Right cardiac atrium (tissue), 5 donors: Measurements from ENCODE around the gene TTC17. TPM values are rescaled to one million over a fixed set of nuclear protein-coding genes. Genes with fewer than 3 reads are reported as not detected.
"Not testable (repeated sequence)": the region's sequence is repeated elsewhere in the genome, so short reads cannot be mapped to it uniquely, and the experiment has no call there.

Experiments used
- ATAC-seq, 2 donors: fragments of 200-7000 bp; cut with Tn5 transposase; one replicate each; pipeline versions ENCODE4 v1.8.0 to v1.9.1; 2020; ENCODE audit warnings: moderate library complexity in 2 of 2, mild to moderate bottlenecking in 1 of 2
- DNase-seq, 3 donors: peaks; one replicate each; pipeline ENCODE4 v3.0.0-alpha.2; 2020
- H3K27ac ChIP-seq: one replicate; pipeline ENCODE4 v1.5.1; 2013; ENCODE audit warnings: mild to moderate bottlenecking, low read length, control low read depth, moderate library complexity
- H3K27me3 ChIP-seq: one replicate; pipeline ENCODE4 v1.6.1; 2013; ENCODE audit not compliant: control insufficient read depth, insufficient read depth
- H3K4me1 ChIP-seq: one replicate; pipeline ENCODE4 v1.6.1; 2013; ENCODE audit warnings: low read length; ENCODE audit not compliant: control insufficient read depth, insufficient read depth
- H3K4me3 ChIP-seq: one replicate; pipeline ENCODE4 v1.5.1; 2013; ENCODE audit warnings: low read length, control low read depth
- H3K9me3 ChIP-seq: one replicate; pipeline ENCODE4 v1.6.1; 2013; ENCODE audit warnings: low read length; ENCODE audit not compliant: control insufficient read depth
- WGBS: extraction: QIAGEN DNeasy Blood & Tissue Kit; methylation state at CpG from one replicate; pipeline ENCODE4 v1.1.7; 2013; 5-methylcytosine and 5-hydroxymethylcytosine counted together
- intact Hi-C, 4 donors: fragments of 100-400 bp; cut with DNase I; formaldehyde crosslinking; loops; one replicate each; pipeline versions ENCODE4 v1.11.0 to v1.14.0; 2022 to 2023
- long read RNA-seq, 4 donors: library from polyadenylated mRNA; unstranded; transcript quantifications; one replicate each; pipeline ENCODE4 v2.0.0, GENCODE V29; 2020 to 2021
- polyA plus RNA-seq: library from polyadenylated mRNA; stranded (reverse); fragments of 200-250 nt; gene quantifications from one replicate; pipeline ENCODE4 v1.2.3, GENCODE V29; 2013
- total RNA-seq, 4 donors: library from RNA; stranded (reverse); fragmentation: NEBNext Ultra II Directional; extraction: Animal tissue kit (Norgen Biotek cat#: 25700); gene quantifications; one replicate each; pipeline ENCODE4 v1.2.1, GENCODE V29; 2021
- donor health status: healthy with polysubstance abuse.
- donor health status: DM: no; HTN: yes; CAD: no.
- donor health status: DM: no; HTN: no; CAD: no.
- donor health status: DM: no; HTN: yes; CAD: no; lungs with severe emphysema.
- donor health status: DM: yes; HTN: yes; CAD: no.

Gene TTC17, protein sequence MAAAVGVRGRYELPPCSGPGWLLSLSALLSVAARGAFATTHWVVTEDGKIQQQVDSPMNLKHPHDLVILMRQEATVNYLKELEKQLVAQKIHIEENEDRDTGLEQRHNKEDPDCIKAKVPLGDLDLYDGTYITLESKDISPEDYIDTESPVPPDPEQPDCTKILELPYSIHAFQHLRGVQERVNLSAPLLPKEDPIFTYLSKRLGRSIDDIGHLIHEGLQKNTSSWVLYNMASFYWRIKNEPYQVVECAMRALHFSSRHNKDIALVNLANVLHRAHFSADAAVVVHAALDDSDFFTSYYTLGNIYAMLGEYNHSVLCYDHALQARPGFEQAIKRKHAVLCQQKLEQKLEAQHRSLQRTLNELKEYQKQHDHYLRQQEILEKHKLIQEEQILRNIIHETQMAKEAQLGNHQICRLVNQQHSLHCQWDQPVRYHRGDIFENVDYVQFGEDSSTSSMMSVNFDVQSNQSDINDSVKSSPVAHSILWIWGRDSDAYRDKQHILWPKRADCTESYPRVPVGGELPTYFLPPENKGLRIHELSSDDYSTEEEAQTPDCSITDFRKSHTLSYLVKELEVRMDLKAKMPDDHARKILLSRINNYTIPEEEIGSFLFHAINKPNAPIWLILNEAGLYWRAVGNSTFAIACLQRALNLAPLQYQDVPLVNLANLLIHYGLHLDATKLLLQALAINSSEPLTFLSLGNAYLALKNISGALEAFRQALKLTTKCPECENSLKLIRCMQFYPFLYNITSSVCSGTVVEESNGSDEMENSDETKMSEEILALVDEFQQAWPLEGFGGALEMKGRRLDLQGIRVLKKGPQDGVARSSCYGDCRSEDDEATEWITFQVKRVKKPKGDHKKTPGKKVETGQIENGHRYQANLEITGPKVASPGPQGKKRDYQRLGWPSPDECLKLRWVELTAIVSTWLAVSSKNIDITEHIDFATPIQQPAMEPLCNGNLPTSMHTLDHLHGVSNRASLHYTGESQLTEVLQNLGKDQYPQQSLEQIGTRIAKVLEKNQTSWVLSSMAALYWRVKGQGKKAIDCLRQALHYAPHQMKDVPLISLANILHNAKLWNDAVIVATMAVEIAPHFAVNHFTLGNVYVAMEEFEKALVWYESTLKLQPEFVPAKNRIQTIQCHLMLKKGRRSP
- 10 to 100 TPM; 32.8 to 42.8 (median 36.4) TPM for total RNA-seq
- polyA plus RNA-seq: 23.4 TPM
- long read RNA-seq, donor 1, full-length matches to known transcripts: 20 of 162 reads
- long read RNA-seq, donor 1, partial matches to known transcripts: 21 of 162 reads
- long read RNA-seq, donor 1, other reads (novel, unspliced or antisense): 121 of 162 reads
- long read RNA-seq, donor 2, full-length matches to known transcripts: 8 of 39 reads
- long read RNA-seq, donor 2, partial matches to known transcripts: 2 of 39 reads
- long read RNA-seq, donor 2, other reads (novel, unspliced or antisense): 29 of 39 reads
- long read RNA-seq, donor 3, full-length matches to known transcripts: 95 of 355 reads
- long read RNA-seq, donor 3, partial matches to known transcripts: 47 of 355 reads
- long read RNA-seq, donor 3, other reads (novel, unspliced or antisense): 213 of 355 reads
- long read RNA-seq, donor 4, full-length matches to known transcripts: 11 of 35 reads
- long read RNA-seq, donor 4, partial matches to known transcripts: 6 of 35 reads
- long read RNA-seq, donor 4, other reads (novel, unspliced or antisense): 18 of 35 reads

DNA sequence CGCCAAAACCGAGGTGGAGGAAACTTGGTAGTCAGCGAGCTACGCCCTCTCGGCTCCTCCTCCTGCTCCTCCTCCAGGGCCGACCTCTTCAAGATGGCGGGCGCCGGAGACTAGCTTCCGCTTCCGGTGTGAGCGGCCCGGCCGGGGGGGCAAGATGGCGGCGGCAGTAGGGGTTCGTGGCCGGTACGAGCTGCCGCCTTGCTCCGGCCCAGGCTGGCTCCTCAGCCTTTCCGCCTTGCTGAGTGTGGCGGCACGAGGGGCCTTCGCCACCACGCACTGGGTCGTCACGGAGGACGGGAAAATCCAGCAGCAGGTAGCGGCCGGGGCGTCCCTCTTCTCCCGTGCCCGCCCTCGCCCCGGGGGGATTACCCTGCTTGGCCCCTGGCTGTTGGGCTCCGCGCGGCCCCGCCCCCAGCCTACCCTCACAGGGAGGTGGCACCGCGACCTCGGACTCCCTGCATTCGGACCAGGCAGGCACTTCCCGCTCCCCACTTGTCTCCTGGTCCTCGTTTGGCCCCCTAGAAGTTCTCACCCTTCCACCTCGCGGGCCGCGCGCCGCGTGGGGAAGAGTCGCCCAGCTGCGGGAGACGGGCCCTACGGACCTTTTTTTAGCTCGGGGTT is at the start of gene TTC17:
Gene TTC17 (plus strand): TSS at position 120 of the 621 bp plus-strand sequence. CDS start 35 bp downstream, at position 155.
- peak within 1 kb of the TSS; percentile 86 for H3K4me3 ChIP-seq
- DNase-seq (peak; percentile 96 to 98 (median 97)), ATAC-seq (peak; percentile 100)
- WGBS: under 1% methylated on average over 58 of the region's 58 CpGs
- H3K4me1 ChIP-seq: no peaks in the 10 kb centered on the region
- intact Hi-C loops: no loop called here
- H3K27me3 ChIP-seq: no peaks in the 10 kb centered on the region
- no peaks in the 10 kb centered on the region for H3K9me3 ChIP-seq
- peak within 1 kb of the TSS; percentile 82 for H3K27ac ChIP-seq

DNA sequence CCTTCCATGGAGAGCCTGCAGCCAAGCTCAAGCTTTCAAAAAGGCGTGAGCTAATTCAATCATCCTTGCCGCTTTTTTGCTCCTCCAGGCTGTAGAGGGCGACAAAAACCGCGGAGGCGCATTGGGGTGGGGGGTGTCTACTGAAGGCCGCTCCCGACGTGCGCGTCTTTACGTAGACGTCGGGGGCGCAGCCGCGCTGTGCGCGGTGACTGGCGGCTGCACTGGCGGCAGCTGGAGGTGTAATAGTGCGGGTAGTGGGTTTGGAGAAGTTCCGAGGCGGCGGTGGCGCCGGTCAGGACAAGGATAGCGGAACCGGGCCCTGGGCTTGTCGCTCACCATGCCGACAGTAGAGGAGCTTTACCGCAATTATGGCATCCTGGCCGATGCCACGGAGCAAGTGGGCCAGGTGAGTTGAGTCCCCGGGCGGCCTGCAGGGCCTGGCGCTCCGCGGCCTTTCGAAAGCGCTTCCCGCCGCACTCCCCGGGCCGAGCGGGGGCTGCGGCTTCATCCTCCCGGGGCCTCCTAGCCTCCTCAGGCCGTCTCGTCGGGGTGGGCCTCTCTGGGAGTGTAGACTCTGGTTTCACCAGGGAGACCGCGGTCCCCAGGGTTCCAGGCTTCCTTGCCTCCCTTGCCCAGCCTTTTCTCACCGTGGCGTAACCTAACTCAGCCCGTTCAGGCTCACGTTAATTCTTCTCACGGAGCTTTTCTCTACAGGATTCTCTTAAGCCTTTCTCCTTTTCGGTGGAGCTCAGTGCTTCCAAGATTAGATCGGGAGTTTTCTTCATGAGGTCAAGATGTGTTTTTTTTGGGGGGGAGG is 46.7 kb upstream of the TTC17 start, which contains the start of gene API5:
Gene API5 (plus strand): TSS at position 206 of the 817 bp plus-strand sequence. CDS start 132 bp downstream, at position 338.
- Histone ChIP-seq H3K4me1 (no peaks in the 10 kb centered on the region), H3K9me3 (no peaks in the 10 kb centered on the region), H3K27me3 (no peaks in the 10 kb centered on the region), H3K4me3 (peak within 1 kb of the TSS; percentile 67), H3K27ac (peak within 1 kb of the TSS; percentile 42)
- intact Hi-C loops: no loop called here
- ATAC-seq: peak; percentile 100
- DNase-seq: peak; percentile 93 to 96 (median 95)
- WGBS: under 1% methylated on average over 60 of the region's 60 CpGs

DNA sequence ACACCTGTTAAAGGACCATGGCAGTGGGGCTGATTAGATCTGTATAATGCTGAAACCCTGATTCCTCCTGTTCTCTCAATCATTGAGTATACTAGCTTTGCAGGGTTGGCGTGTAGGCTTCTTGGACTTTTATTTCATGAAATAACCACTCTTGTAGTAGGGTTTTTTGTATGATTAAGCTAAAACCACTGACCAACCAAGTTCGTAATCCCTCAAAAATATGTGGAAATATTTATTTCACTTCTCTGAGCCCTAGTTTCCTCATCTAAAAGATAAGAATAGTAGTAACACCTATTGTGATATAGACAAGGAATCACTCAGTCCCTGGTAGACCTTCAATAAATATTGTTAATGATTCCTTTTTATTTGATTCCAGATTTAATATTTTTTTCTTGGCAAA is 42.8 kb upstream of the TTC17 start:
- intact Hi-C loops: no loop called here
- DNase-seq: no peak
- Histone ChIP-seq H3K9me3 (no peaks in the 10 kb centered on the region), H3K4me3 (no peak overlapping the region), H3K4me1 (no peaks in the 10 kb centered on the region), H3K27me3 (no peaks in the 10 kb centered on the region), H3K27ac (no peak overlapping the region)
- ATAC-seq: no peak
- WGBS: 88% methylated on average over 2 of the region's 2 CpGs

DNA sequence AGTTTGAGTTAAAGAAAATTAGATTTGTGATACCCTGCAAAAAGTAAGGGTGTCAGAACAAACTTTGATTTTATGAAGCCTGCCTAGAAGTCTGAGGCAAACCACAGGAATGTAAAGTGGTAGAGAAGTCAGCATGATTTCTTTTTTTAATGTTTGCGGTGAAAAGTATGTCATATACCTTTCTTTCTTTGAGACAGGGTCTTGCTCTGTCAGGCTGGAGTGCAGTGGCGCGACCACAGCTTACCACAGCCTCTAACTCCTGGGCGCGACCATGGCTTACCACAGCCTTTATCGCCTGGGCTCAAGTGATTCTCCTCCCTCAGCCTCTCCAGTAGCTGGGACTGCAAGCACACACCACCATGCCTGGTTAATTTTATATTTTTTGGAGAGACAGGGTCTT is 42.3 kb upstream of the TTC17 start:
- DNase-seq (no peak), ATAC-seq (no peak)
- intact Hi-C loops: no loop called here
- H3K4me3 ChIP-seq: no peak overlapping the region
- no peak overlapping the region for H3K27ac ChIP-seq
- H3K27me3 ChIP-seq: no peaks in the 10 kb centered on the region
- WGBS: 96% methylated on average over 6 of the region's 6 CpGs
- no peaks in the 10 kb centered on the region for H3K4me1 ChIP-seq
- H3K9me3 ChIP-seq: no peaks in the 10 kb centered on the region

DNA sequence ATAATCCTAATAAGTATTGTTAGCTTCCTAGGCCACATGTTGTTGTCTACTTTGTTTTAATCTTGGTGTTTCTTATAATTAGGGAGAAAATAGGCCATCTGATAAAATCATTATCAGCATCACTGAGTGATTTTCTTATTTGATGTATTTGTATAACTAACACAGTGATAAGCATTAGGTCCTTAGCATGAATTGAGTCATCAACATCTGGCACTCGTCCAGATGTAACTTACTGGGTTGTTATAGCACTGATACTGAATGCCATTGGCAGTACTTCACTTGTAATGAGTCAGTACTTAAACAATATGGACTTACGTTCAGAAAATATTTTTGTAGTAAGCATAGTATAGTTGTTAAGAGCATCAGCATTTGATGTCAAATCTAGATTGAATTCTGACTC is 30.7 kb upstream of the TTC17 start:
- H3K4me3 ChIP-seq: no peak overlapping the region
- no peaks in the 10 kb centered on the region for H3K4me1 ChIP-seq
- WGBS: 45% methylated on average over 2 of the region's 2 CpGs
- DNase-seq (no peak), ATAC-seq (no peak)
- H3K27me3 ChIP-seq: no peaks in the 10 kb centered on the region
- intact Hi-C loops: no loop called here
- H3K9me3 ChIP-seq: no peaks in the 10 kb centered on the region
- no peak overlapping the region for H3K27ac ChIP-seq

DNA sequence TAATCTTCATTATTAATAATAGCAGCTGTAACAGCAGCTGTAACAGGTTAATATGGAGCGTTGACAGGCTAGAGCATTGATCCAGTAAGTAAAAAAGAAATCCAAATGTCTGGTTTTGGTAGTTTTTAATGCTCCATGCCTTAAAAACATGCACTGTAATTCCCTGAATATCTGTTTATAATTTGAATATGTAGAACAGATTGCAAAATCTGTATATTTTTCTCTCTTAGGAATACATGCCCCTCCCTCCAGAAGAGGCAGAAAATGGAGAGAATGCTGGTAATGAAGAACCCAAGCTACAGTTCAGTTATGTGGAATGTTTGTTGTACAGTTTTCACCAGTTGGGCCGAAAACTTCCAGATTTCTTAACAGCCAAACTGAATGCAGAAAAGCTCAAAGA is 30.2 kb upstream of the TTC17 start:
- intact Hi-C loops: no loop called here
- no peaks in the 10 kb centered on the region for H3K27me3 ChIP-seq
- H3K27ac ChIP-seq: no peak overlapping the region
- DNase-seq: no peak
- 95% methylated on average over 2 of the region's 2 CpGs for WGBS
- no peaks in the 10 kb centered on the region for H3K4me1 ChIP-seq
- no peaks in the 10 kb centered on the region for H3K9me3 ChIP-seq
- no peak for ATAC-seq
- H3K4me3 ChIP-seq: no peak overlapping the region

DNA sequence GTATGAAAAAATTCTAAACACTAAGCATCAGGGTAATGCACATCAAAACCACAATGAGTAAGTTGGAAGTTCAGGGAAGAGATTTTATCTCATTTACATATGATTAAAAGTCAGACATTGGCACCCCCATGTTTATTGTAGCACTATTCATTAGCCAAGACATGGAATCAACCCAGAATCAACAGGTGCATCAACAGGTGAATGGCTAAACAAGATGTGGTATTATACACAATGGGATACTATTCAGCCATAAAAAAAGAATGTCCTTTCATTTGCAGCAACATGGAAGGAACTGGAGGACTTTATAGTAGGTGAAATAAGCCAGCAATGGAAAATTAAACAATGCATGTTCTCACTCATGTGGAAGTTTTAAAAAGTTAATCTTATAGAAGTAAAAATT is 17.6 kb upstream of the TTC17 start:
- Histone ChIP-seq H3K27me3 (no peaks in the 10 kb centered on the region), H3K27ac (no peak overlapping the region), H3K9me3 (no peaks in the 10 kb centered on the region), H3K4me3 (no peak overlapping the region), H3K4me1 (no peaks in the 10 kb centered on the region)
- DNase-seq (no peak), ATAC-seq (no peak)
- intact Hi-C loops: no loop called here

DNA sequence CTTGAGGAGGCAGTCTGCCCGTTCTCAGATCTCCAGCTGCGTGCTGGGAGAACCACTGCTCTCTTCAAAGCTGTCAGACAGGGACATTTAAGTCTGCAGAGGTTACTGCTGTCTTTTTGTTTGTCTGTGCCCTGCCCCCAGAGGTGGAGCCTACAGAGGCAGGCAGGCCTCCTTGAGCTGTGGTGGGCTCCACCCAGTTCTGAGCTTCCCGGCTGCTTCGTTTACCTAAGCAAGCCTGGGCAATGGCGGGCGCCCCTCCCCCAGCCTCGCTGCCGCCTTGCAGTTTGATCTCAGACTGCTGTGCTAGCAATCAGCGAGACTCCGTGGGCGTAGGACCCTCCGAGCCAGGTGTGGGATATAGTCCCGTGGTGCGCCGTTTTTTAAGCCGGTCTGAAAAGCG is 7.3 kb upstream of the TTC17 start:
- H3K27ac ChIP-seq, H3K9me3 ChIP-seq, H3K4me3 ChIP-seq, intact Hi-C loops, H3K27me3 ChIP-seq, DNase-seq, ATAC-seq, H3K4me1 ChIP-seq: not testable (repeated sequence)
- WGBS: 53% methylated on average over 6 of the region's 17 CpGs

DNA sequence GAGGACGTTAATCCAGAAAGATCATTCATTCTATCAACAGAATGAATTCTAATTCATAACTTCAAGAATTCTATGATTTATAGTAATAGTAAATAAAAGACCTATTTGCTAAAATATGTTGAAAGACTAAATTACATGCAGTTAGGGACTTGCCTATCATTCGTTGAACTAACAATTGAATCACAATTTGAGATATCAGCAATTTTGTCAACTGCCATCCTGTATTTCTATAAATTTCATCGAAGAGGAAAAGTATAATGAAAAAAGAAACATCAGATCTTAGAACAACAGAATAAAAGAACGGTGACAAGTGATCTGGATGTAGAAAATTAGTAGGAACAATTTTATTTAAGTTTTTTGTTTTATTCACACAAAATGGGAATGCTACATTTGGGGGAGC is 4.4 kb upstream of the TTC17 start:
- Histone ChIP-seq H3K27ac (no peak overlapping the region), H3K27me3 (no peaks in the 10 kb centered on the region), H3K9me3 (no peaks in the 10 kb centered on the region), H3K4me1 (no peaks in the 10 kb centered on the region), H3K4me3 (no peak overlapping the region)
- ATAC-seq (no peak), DNase-seq (no peak)
- 91% methylated on average over 4 of the region's 4 CpGs for WGBS
- intact Hi-C loops: no loop called here
